ENCODE measurements around the gene PTX4.

GRCh38 chr16:1532771-1533170 lies 44.0 kb upstream of the PTX4 start:
- TF ChIP-seq, protein P1, sequence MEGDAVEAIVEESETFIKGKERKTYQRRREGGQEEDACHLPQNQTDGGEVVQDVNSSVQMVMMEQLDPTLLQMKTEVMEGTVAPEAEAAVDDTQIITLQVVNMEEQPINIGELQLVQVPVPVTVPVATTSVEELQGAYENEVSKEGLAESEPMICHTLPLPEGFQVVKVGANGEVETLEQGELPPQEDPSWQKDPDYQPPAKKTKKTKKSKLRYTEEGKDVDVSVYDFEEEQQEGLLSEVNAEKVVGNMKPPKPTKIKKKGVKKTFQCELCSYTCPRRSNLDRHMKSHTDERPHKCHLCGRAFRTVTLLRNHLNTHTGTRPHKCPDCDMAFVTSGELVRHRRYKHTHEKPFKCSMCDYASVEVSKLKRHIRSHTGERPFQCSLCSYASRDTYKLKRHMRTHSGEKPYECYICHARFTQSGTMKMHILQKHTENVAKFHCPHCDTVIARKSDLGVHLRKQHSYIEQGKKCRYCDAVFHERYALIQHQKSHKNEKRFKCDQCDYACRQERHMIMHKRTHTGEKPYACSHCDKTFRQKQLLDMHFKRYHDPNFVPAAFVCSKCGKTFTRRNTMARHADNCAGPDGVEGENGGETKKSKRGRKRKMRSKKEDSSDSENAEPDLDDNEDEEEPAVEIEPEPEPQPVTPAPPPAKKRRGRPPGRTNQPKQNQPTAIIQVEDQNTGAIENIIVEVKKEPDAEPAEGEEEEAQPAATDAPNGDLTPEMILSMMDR (IDR thresholded peaks at IDR 0.05) = no peak
- no peak for TF ChIP-seq POLR2A (IDR thresholded peaks at IDR 0.05)
- no peak for TF ChIP-seq POLR2AphosphoS5 (IDR thresholded peaks at IDR 0.05)

Data from gastroesophageal sphincter (tissue), 3 donors.